Skeletal muscle tissue (tissue), 4 donors: ENCODE results near the gene FPR3. TPM values are rescaled to one million over a fixed set of nuclear protein-coding genes. Genes with fewer than 3 reads are reported as not detected.
"Not testable (repeated sequence)": the region's sequence is repeated elsewhere in the genome, so short reads cannot be mapped to it uniquely, and the experiment has no call there.

ENCODE experiments used
- H3K27ac ChIP-seq: one replicate; pipeline ENCODE4 v1.7.0; 2013; ENCODE audit warnings: mild to moderate bottlenecking, low read depth, low read length, inconsistent platforms
- H3K27me3 ChIP-seq, 3 donors: one replicate each; pipeline ENCODE4 v1.7.0; 2013; ENCODE audit warnings: low read length in 3 of 3; ENCODE audit not compliant: control insufficient read depth in 3 of 3, insufficient read depth in 3 of 3
- H3K36me3 ChIP-seq, 3 donors: one replicate each; pipeline ENCODE4 v1.7.0; 2013; ENCODE audit warnings: low read length in 3 of 3; ENCODE audit not compliant: control insufficient read depth in 3 of 3, insufficient read depth in 3 of 3
- H3K4me1 ChIP-seq, 3 donors: one replicate each; pipeline ENCODE4 v1.7.0; 2013; ENCODE audit warnings: low read length in 3 of 3, mild to moderate bottlenecking in 3 of 3; ENCODE audit not compliant: control insufficient read depth in 3 of 3, insufficient read depth in 3 of 3
- H3K4me3 ChIP-seq, 3 donors: one replicate each; pipeline ENCODE4 v1.7.0; 2013; ENCODE audit warnings: low read length in 3 of 3
- H3K9ac ChIP-seq, 3 donors: one replicate each; pipeline ENCODE4 v1.7.0; 2013; ENCODE audit warnings: low read length in 3 of 3, mild to moderate bottlenecking in 3 of 3, moderate library complexity in 2 of 3, low read depth in 1 of 3
- H3K9me3 ChIP-seq, 3 donors: one replicate each; pipeline ENCODE4 v1.7.0; 2013; ENCODE audit warnings: low read length in 3 of 3; ENCODE audit not compliant: control insufficient read depth in 3 of 3
- total RNA-seq: library from RNA; depleted of rRNA; stranded (reverse); fragments of >200 nt; gene quantifications from one replicate; pipeline ENCODE4 v1.2.3, GENCODE V29; 2014
- donor health status: Osteomylitis.

FPR3 gene
- total RNA-seq, 1 donor from 2014 or later: 0.52 TPM

- Histone ChIP-seq H3K36me3 (no peaks in the 10 kb centered on the region), H3K9me3 (peaks cover 0 to 2% (median 0%) of the 10 kb centered on the region in 3 donors), H3K4me1 (no peaks in the 10 kb centered on the region), H3K4me3 (no peak overlapping the region), H3K27me3 (no peaks in the 10 kb centered on the region), H3K9ac (no peak overlapping the region), H3K27ac (no peak overlapping the region)
Observed at GRCh38 chr19:51761696-51762095, 33.3 kb upstream of the FPR3 start.

DNA sequence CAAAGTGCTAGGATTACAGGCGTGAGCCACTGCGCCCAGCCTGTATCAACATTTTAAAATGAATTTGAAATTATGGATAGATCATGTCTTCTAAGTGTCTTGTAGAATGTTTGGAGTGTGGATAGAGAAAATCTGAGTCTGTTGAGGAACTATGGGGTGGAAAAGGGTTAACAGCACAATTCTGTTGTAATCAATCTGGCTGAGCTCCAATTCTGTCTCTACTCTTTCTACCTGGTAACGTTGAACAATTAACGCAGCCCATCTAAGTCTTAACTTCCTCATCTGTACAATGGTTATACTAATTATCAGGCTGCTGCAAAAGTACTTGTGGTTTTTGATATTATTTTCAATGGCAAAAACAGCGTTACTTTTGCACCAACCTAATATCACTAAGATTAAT is 29.9 kb upstream of the FPR3 start:
- Histone ChIP-seq H3K9ac (no peak overlapping the region), H3K27ac (no peak overlapping the region), H3K4me3 (no peak overlapping the region)

DNA sequence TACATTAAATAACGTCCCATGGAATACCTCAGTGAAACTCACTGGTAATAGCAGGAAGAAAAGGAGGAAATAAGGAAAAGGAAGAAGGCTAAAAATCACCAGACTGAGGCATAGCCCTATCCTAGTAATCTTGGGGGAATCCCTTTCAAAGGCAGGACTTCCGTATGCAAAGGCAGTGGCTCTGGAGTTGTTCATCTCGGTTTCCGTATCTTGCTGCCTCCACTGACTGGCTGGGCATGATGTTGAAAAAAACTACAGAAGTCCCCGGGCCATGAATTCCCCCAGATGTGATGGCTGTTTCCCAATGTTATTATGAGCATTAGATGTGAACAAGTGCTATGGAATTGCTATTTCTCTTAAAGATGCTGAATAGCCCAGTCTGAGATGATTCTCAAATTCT is 28.5 kb upstream of the FPR3 start:
- no peak overlapping the region for H3K27ac ChIP-seq
- no peak overlapping the region for H3K9ac ChIP-seq
- no peaks in the 10 kb centered on the region for H3K27me3 ChIP-seq
- H3K9me3 ChIP-seq: peaks cover 0 to 7% (median 0%) of the 10 kb centered on the region in 3 donors
- H3K4me3 ChIP-seq: no peak overlapping the region
- no peaks in the 10 kb centered on the region for H3K36me3 ChIP-seq
- no peaks in the 10 kb centered on the region for H3K4me1 ChIP-seq

More for the DNA sequence above, 29.9 kb upstream of the FPR3 start:
- Histone ChIP-seq H3K4me1 (no peaks in the 10 kb centered on the region), H3K27me3 (no peaks in the 10 kb centered on the region), H3K36me3 (no peaks in the 10 kb centered on the region), H3K9me3 (peaks cover 0 to 4% (median 0%) of the 10 kb centered on the region in 3 donors)

DNA sequence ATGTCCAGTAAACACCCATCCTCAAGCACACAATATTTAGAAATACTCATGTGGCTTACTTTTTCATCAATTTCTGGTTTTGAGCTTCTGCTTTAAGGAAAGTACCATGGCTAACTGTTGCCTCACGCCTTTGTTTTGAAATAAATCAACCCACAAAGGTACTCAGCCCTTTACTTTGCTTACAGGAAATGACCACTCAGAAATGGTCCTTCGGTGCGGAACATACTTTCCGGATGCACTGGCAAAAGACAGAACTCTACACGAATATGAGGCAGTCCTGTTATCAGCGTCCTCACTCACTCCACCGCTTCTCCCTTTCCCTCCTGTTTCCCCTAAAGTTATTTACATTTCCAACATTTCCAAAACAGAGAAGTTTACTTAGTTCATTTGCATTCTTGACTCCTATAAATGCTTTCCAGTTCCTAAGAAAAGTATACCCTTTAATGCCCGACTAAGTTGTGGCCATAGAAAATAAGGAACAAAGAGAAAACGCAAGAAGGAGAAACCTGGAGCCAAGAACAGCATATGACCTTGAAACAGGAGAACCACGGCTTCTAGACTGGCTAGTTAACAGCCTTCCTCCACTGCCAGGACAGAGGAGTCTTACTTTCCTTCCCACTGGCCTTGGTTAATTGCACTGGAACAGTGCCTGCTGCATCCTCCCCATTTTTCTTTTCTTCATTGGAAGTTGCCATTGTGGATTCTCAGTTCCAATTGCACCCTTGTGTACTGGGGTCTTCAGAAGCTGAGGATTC is 23.4 kb upstream of the FPR3 start:
- no peak overlapping the region for H3K27ac ChIP-seq

DNA sequence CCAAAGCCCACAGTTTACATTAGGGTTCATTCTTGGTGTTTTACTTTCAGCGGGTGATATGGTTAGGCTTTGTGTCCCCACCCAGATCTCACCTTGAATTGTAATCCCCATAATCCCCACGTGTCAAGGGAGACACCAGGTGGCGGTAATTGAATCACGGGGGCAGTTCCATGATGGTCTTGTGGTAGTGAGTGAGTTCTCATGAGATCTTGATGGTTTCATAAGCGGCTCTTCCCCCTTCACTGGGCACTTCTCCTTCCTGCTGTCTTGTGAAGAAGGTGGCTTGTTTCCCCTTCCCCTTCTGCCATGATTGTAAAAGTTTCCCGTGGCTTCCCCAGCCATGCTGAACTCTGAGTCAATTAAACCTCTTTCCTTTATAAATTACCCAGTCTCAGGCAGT is 22.0 kb upstream of the FPR3 start:
- Histone ChIP-seq H3K9me3 (peaks cover 0 to 7% (median 3%) of the 10 kb centered on the region in 3 donors), H3K27ac (no peak overlapping the region), H3K4me1 (peaks cover 0 to 4% (median 0%) of the 10 kb centered on the region in 3 donors), H3K27me3 (no peaks in the 10 kb centered on the region), H3K9ac (no peak overlapping the region), H3K4me3 (no peak overlapping the region), H3K36me3 (no peaks in the 10 kb centered on the region)

More for the DNA sequence above, 23.4 kb upstream of the FPR3 start:
- no peaks in the 10 kb centered on the region for H3K36me3 ChIP-seq
- no peaks in the 10 kb centered on the region for H3K27me3 ChIP-seq
- H3K4me3 ChIP-seq: no peak overlapping the region
- no peak overlapping the region for H3K9ac ChIP-seq
- no peaks in the 10 kb centered on the region for H3K4me1 ChIP-seq
- H3K9me3 ChIP-seq: peaks cover 0 to 7% (median 3%) of the 10 kb centered on the region in 3 donors

- H3K4me1 ChIP-seq, H3K4me3 ChIP-seq, H3K9me3 ChIP-seq, H3K9ac ChIP-seq, H3K27me3 ChIP-seq, H3K36me3 ChIP-seq, H3K27ac ChIP-seq: not testable (repeated sequence)
Observed at GRCh38 chr19:51776561-51776960, 18.4 kb upstream of the FPR3 start.

GRCh38 chr19:51777570-51778462 is 17.1 kb upstream of the FPR3 start:
- H3K36me3 ChIP-seq: no peaks in the 10 kb centered on the region
- H3K4me1 ChIP-seq: peaks cover 0 to 4% (median 0%) of the 10 kb centered on the region in 3 donors
- peaks cover 0 to 6% (median 0%) of the 10 kb centered on the region in 3 donors for H3K27me3 ChIP-seq
- H3K9ac ChIP-seq: no peak overlapping the region
- peaks cover 0 to 3% (median 0%) of the 10 kb centered on the region in 3 donors for H3K9me3 ChIP-seq
- no peak overlapping the region for H3K4me3 ChIP-seq
- H3K27ac ChIP-seq: no peak overlapping the region

- no peak overlapping the region for H3K9ac ChIP-seq
- H3K27ac ChIP-seq: no peak overlapping the region
- peaks cover 0 to 6% (median 0%) of the 10 kb centered on the region in 3 donors for H3K27me3 ChIP-seq
- no peaks in the 10 kb centered on the region for H3K36me3 ChIP-seq
- no peak overlapping the region for H3K4me3 ChIP-seq
- peaks cover 0 to under 1% (median 0%) of the 10 kb centered on the region in 3 donors for H3K9me3 ChIP-seq
- peaks cover 0 to 4% (median 0%) of the 10 kb centered on the region in 3 donors for H3K4me1 ChIP-seq
Observed at GRCh38 chr19:51779181-51779580, 15.8 kb upstream of the FPR3 start.

GRCh38 chr19:51779703-51780102 is 15.3 kb upstream of the FPR3 start:
- peaks cover 0 to 4% (median 0%) of the 10 kb centered on the region in 3 donors for H3K4me1 ChIP-seq
- H3K27me3 ChIP-seq: peaks cover 0 to 6% (median 0%) of the 10 kb centered on the region in 3 donors

GRCh38 chr19:51780270-51780669 is 14.7 kb upstream of the FPR3 start:
- Histone ChIP-seq H3K36me3 (no peaks in the 10 kb centered on the region), H3K4me1 (peaks cover 0 to 4% (median 0%) of the 10 kb centered on the region in 3 donors), H3K9me3 (no peaks in the 10 kb centered on the region), H3K27me3 (peaks cover 0 to 6% (median 0%) of the 10 kb centered on the region in 3 donors), H3K9ac (no peak overlapping the region), H3K4me3 (no peak overlapping the region), H3K27ac (no peak overlapping the region)

More at GRCh38 chr19:51779703-51780102, 15.3 kb upstream of the FPR3 start:
- no peaks in the 10 kb centered on the region for H3K9me3 ChIP-seq
- H3K9ac ChIP-seq: no peak overlapping the region
- H3K4me3 ChIP-seq: no peak overlapping the region
- no peak overlapping the region for H3K27ac ChIP-seq
- H3K36me3 ChIP-seq: no peaks in the 10 kb centered on the region
